HepG2 (cell line): ENCODE measurements around the gene PFN2. TPM values are rescaled to one million over a fixed set of nuclear protein-coding genes. Genes with fewer than 3 reads are reported as not detected.
A peak's percentile ranks its signal among the peaks of the same experiment; 100 is the strongest.

ENCODE experiments used
- ATAC-seq: fragments of 200-7000 bp; cut with Tn5 transposase; 3 replicates; pipeline ENCODE4 v1.9.1; 2020; ENCODE audit warnings: mild to moderate bottlenecking, moderate library complexity
- BruUV-seq: library from RNA; stranded (reverse); fragments of 400-500 nt; replicated peaks from 2 replicates; lab custom pipeline; 2021; lab: Mats Ljungman, UMichigan
- CTCF ChIA-PET: fragments of 300-600 bp; formaldehyde crosslinking; extraction: SDS; loops from one replicate; lab custom pipeline; 2021; ENCODE audit warnings: low total read pairs, inconsistent platforms, low intra/inter-chr PET ratio; lab: Yijun Ruan, JAX
- POLR2A ChIA-PET: fragments of 350-600 bp; sonication (Branson Sonifier 250); formaldehyde crosslinking; loops from one replicate; lab custom pipeline; 2020; ENCODE audit warnings: antibody characterized with exemption, inconsistent platforms; lab: Yijun Ruan, JAX
- DNase-seq: peaks from one replicate; pipeline ENCODE4 v3.0.0-alpha.2; 2015; ENCODE audit warnings: low spot score
- FAIRE-seq: peaks from 3 replicates; lab custom pipeline; 2011; peaks lifted over from hg19 to GRCh38; lab: Jason Lieb, UNC
- H2AFZ ChIP-seq: one replicate; pipeline ENCODE4 v1.6.1; 2011; ENCODE audit warnings: low read length, inconsistent platforms
- H3K27ac ChIP-seq: fragments of 300-600 bp; 3 replicates; pipeline ENCODE4 v1.8.0; 2011; ENCODE audit warnings: mixed run types, mild to moderate bottlenecking, mixed read lengths, low read length, inconsistent platforms; ENCODE audit not compliant: insufficient read depth; ENCODE audit errors: extremely low read length
- H3K27me3 ChIP-seq, 2 experiments: fragments of 200-600 bp in 1 of 2; 2 replicates in 1 of 2; 3 replicates in 1 of 2; pipeline versions ENCODE4 v1.6.0 to v1.8.0; 2011; ENCODE audit warnings: low read length in 2 of 2, mild to moderate bottlenecking in 2 of 2, moderate library complexity in 2 of 2, inconsistent platforms in 1 of 2; ENCODE audit not compliant: insufficient read depth in 2 of 2, control insufficient read depth in 1 of 2
- H3K36me3 ChIP-seq, 2 experiments: fragments of 200-600 bp in 1 of 2; replicated peaks in 1 of 2; 2 replicates in 1 of 2; 3 replicates in 1 of 2; pipeline versions ENCODE4 v1.5.1 to v1.8.0; 2011; ENCODE audit warnings: low read length in 2 of 2, inconsistent platforms in 1 of 2; ENCODE audit not compliant: insufficient read depth in 2 of 2, control insufficient read depth in 1 of 2
- H3K4me1 ChIP-seq: 2 replicates; pipeline ENCODE4 v1.5.1; 2012; ENCODE audit warnings: low read length, inconsistent platforms; ENCODE audit not compliant: insufficient read depth
- H3K4me2 ChIP-seq: 2 replicates; pipeline ENCODE4 v1.6.0; 2011; ENCODE audit warnings: low read depth, low read length, inconsistent platforms
- H3K4me3 ChIP-seq, 3 experiments: fragments of 200-600 bp in 1 of 3; sonication (generic), shearing (Covaris generic) in 1 of 3; replicated peaks in 1 of 3; 2 replicates each; pipeline ENCODE4 v1.5.1; 2011 to 2016; ENCODE audit warnings: low read length in 3 of 3, inconsistent platforms in 2 of 3, low read depth in 2 of 3, mild to moderate bottlenecking in 2 of 3, control low read depth in 1 of 3, mixed read lengths in 1 of 3; ENCODE audit not compliant: insufficient read depth in 1 of 3
- H3K79me2 ChIP-seq: one replicate; pipeline ENCODE4 v1.6.1; 2011; ENCODE audit warnings: low read length, inconsistent platforms; ENCODE audit not compliant: insufficient read depth
- H3K9ac ChIP-seq: 2 replicates; pipeline ENCODE4 v1.6.0; 2011; ENCODE audit warnings: mild to moderate bottlenecking, low read depth, low read length, inconsistent platforms; ENCODE audit not compliant: insufficient read depth
- H3K9me3 ChIP-seq: 2 replicates; pipeline ENCODE4 v1.5.1; 2012; ENCODE audit warnings: mild to moderate bottlenecking, low read length
- H4K20me1 ChIP-seq: 2 replicates; pipeline ENCODE4 v1.6.0; 2011; ENCODE audit warnings: inconsistent platforms, mild to moderate bottlenecking, low read length, moderate library complexity; ENCODE audit not compliant: insufficient read depth
- CBX5 ChIP-seq: sonication (generic); formaldehyde crosslinking; IDR thresholded peaks from 2 replicates; pipeline ENCODE4 v1.4.0; 2020; ENCODE audit warnings: missing genetic modification reagents, borderline replicate concordance
- FOXA1 ChIP-seq, 2 experiments: fragments of 450-650 bp in 1 of 2; sonication (generic) in 1 of 2; formaldehyde crosslinking in 1 of 2; IDR thresholded peaks; 2 replicates each; pipeline versions ENCODE4 v1.4.0 to v1.6.1; 2016 to 2020; ENCODE audit warnings: missing genetic modification reagents in 1 of 2
- GATAD2A ChIP-seq: IDR thresholded peaks from 2 replicates; pipeline ENCODE4 v1.6.1; 2016
- GLI4 ChIP-seq: sonication (generic); formaldehyde crosslinking; IDR thresholded peaks from 2 replicates; pipeline ENCODE4 v1.5.1; 2020; ENCODE audit warnings: missing genetic modification reagents, mild to moderate bottlenecking, moderate library complexity, borderline replicate concordance
- HIVEP1 ChIP-seq: sonication (generic); formaldehyde crosslinking; IDR thresholded peaks from 2 replicates; pipeline ENCODE4 v1.4.0; 2020; ENCODE audit warnings: mild to moderate bottlenecking, missing genetic modification reagents
- MLLT10 ChIP-seq: sonication (generic); formaldehyde crosslinking; IDR thresholded peaks from 2 replicates; pipeline ENCODE4 v1.4.0; 2020; ENCODE audit warnings: missing genetic modification reagents
- MZF1 ChIP-seq: sonication (generic); formaldehyde crosslinking; IDR thresholded peaks from 2 replicates; pipeline ENCODE4 v1.8.1; 2023; ENCODE audit warnings: mild to moderate bottlenecking, missing genetic modification reagents, borderline replicate concordance
- NFYC ChIP-seq: IDR thresholded peaks from 2 replicates; pipeline ENCODE4 v1.6.1; 2016; ENCODE audit warnings: missing genetic modification reagents, missing compliant biosample characterization
- NR2F2 ChIP-seq: IDR thresholded peaks from 2 replicates; pipeline ENCODE4 v1.6.1; 2012; ENCODE audit warnings: low read depth, inconsistent platforms, borderline replicate concordance
- PRMT3 ChIP-seq: sonication (generic); formaldehyde crosslinking; IDR thresholded peaks from 2 replicates; pipeline ENCODE4 v1.8.1; 2022; ENCODE audit warnings: low read depth, mild to moderate bottlenecking, moderate library complexity, missing genetic modification reagents, borderline replicate concordance
- RBFOX2 ChIP-seq: fragments of 200-400 bp; formaldehyde crosslinking; IDR thresholded peaks from 2 replicates; pipeline ENCODE4 v1.6.1; 2017; ENCODE audit warnings: low read depth, mild to moderate bottlenecking, low read length
- TOE1 ChIP-seq: sonication (generic); formaldehyde crosslinking; IDR thresholded peaks from 2 replicates; pipeline ENCODE4 v1.4.0; 2020; ENCODE audit warnings: mild to moderate bottlenecking, missing genetic modification reagents
- ZNF317 ChIP-seq: sonication (generic); formaldehyde crosslinking; IDR thresholded peaks from 2 replicates; pipeline ENCODE4 v1.5.0; 2020; ENCODE audit warnings: mild to moderate bottlenecking, missing genetic modification reagents
- ZNF598 ChIP-seq: sonication (generic); formaldehyde crosslinking; IDR thresholded peaks from 2 replicates; pipeline ENCODE4 v1.5.1; 2020; ENCODE audit warnings: mild to moderate bottlenecking, missing genetic modification reagents, borderline replicate concordance
- WGBS: methylation state at CpG from one replicate; pipeline ENCODE4 v1.1.6; 2017; ENCODE audit warnings: low lambda C conversion rate; 5-methylcytosine and 5-hydroxymethylcytosine counted together
- in situ Hi-C: cut with HindIII; loops from 2 replicates; pipeline ENCODE4 v1.10.0; 2017; ENCODE audit warnings: low pct_unique_long_range_greater_than_20kb; ENCODE audit not compliant: extremely low pct_ligation_motif_present
- intact Hi-C: fragments of 100-400 bp; cut with micrococcal nuclease; formaldehyde crosslinking; loops from one replicate; pipeline ENCODE4 v1.10.0; 2022; ENCODE audit not compliant: unreplicated experiment
- polyA plus RNA-seq, 8 experiments: library from polyadenylated mRNA; depleted of rRNA in 3 of 8; stranded (reverse) in 7 of 8; unstranded in 1 of 8; fragments of >200 nt; fragmentation: Illumina TruSeq in 4 of 8; extraction: Trizol in 4 of 8; gene quantifications; 2 replicates each; pipeline versions ENCODE4 v1.2.1 to v1.2.3, GENCODE V29; 2011 to 2016; ENCODE audit warnings: low read depth in 4 of 8, missing spikeins in 1 of 8, mixed read lengths in 1 of 8; ENCODE audit not compliant: insufficient read depth in 1 of 8
- total RNA-seq, 5 experiments: library from RNA; depleted of rRNA; stranded (reverse); fragments of >200 nt; fragmentation: Illumina TruSeq; extraction: Trizol; gene quantifications; 2 replicates each; pipeline ENCODE4 v1.2.3, GENCODE V29; 2016; ENCODE audit warnings: low read depth in 1 of 5
- TF ChIP-seq, protein P1 (sequence below): sonication (generic); formaldehyde crosslinking; IDR thresholded peaks from 2 replicates; pipeline ENCODE4 v1.5.0; 2020; ENCODE audit warnings: mild to moderate bottlenecking, missing genetic modification reagents
- TF ChIP-seq, protein P2 (sequence below): IDR thresholded peaks from 2 replicates; pipeline ENCODE4 v1.6.1; 2016; ENCODE audit warnings: missing compliant biosample characterization, missing genetic modification reagents, borderline replicate concordance

PFN2 gene
- total and polyA plus RNA-seq, 2 of the 13 experiments (the other 11 are each of a cell fraction or from before 2014, with no cell fraction given): 57.3 to 150 TPM

DNA sequence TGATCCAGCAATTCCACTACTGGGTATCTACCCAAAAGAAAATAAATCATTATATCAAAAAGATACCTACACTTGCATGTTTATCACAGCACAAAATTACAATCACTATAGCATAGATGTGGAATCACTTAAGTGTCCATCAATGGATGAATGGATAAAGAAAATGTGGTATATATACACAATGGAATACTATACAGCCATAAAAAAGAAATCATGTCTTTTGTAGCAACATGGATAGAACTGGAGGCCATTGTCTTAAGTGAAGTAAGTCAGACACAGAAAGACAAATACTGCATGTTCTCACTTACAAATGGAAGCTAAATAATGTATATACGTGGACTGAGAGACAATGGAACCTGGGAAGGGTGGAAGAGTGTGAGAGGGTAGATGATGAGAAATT is 28.3 kb upstream of the PFN2 start:
- H3K27me3 ChIP-seq: no peaks in the 10 kb centered on the region
- BruUV-seq: no TSS peak

DNA sequence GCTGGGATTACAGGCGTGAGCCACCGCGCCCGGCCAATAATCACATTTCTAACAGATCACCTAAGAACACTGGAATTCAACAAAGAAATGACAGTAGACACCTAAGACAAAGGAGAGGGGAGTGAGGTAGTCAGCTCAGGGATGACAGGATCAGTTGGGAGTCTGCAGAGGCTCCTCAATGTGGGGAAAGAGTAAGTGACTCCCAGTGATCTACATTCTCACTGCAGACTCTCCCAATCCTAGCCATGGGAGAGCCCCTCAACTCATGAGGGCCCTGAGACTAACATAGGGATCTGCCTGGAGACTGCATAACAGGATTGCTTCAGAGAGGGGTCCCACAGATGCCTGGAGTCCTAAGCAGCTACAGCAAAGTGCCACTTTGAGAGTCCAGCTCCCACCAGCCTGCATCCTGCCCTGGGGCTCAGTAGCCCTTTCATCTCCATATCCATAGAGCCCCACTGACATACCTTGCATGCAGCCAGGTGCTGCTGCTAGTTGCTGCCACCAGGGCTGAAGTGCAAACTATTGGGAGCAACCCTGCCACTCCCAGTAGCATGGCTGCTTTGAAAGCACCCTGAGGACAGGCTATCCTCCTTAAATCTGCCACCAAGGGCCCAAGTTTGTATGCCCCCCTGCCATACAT is 21.8 kb upstream of the PFN2 start:
- FAIRE-seq (no peak), ATAC-seq (peak; percentile 72), DNase-seq (no peak)
- no peak overlapping the region for H2AFZ ChIP-seq
- peaks cover 19% of the 10 kb centered on the region for H3K9me3 ChIP-seq
- no peaks in the 10 kb centered on the region for H4K20me1 ChIP-seq
- no peak overlapping the region for H3K9ac ChIP-seq
- in situ Hi-C loops (no loop called here), intact Hi-C loops (no loop called here)
- BruUV-seq: no TSS peak
- H3K4me1 ChIP-seq: peaks cover 5% of the 10 kb centered on the region; the same call in 1 of the 2 replicates
- H3K79me2 ChIP-seq: no peaks in the 10 kb centered on the region
- H3K36me3 ChIP-seq: no peaks in the 10 kb centered on the region
- 81% methylated on average over 4 of the region's 4 CpGs for WGBS
- POLR2A ChIA-PET: no interaction called here
- H3K27me3 ChIP-seq: no peaks in the 10 kb centered on the region; a peak in 1 of 5 replicates
- no peak overlapping the region for H3K4me2 ChIP-seq
- CTCF ChIA-PET: no interaction called here
- H3K4me3 ChIP-seq: no peak overlapping the region
- no peak overlapping the region for H3K27ac ChIP-seq
- no peak for TF ChIP-seq RBFOX2
- no peak for TF ChIP-seq GLI4 (CRISPR knock-in tag)
- no peak for TF ChIP-seq NFYC (CRISPR knock-in tag)
- TF ChIP-seq MZF1: no peak
- TF ChIP-seq, protein P1, sequence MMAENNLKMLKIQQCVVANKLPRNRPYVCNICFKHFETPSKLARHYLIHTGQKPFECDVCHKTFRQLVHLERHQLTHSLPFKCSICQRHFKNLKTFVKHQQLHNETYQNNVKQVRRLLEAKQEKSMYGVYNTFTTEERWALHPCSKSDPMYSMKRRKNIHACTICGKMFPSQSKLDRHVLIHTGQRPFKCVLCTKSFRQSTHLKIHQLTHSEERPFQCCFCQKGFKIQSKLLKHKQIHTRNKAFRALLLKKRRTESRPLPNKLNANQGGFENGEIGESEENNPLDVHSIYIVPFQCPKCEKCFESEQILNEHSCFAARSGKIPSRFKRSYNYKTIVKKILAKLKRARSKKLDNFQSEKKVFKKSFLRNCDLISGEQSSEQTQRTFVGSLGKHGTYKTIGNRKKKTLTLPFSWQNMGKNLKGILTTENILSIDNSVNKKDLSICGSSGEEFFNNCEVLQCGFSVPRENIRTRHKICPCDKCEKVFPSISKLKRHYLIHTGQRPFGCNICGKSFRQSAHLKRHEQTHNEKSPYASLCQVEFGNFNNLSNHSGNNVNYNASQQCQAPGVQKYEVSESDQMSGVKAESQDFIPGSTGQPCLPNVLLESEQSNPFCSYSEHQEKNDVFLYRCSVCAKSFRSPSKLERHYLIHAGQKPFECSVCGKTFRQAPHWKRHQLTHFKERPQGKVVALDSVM (CRISPR knock-in tag): no peak
- no peak for TF ChIP-seq MLLT10
- no peak for TF ChIP-seq FOXA1 (IDR thresholded peaks at IDR 0.05)
- TF ChIP-seq FOXA1 (CRISPR knock-in tag; IDR thresholded peaks at IDR 0.05): no peak
- no peak for TF ChIP-seq HIVEP1 (CRISPR knock-in tag)
- no peak for TF ChIP-seq CBX5 (CRISPR knock-in tag)
- no peak for TF ChIP-seq PRMT3
- TF ChIP-seq, protein P2, sequence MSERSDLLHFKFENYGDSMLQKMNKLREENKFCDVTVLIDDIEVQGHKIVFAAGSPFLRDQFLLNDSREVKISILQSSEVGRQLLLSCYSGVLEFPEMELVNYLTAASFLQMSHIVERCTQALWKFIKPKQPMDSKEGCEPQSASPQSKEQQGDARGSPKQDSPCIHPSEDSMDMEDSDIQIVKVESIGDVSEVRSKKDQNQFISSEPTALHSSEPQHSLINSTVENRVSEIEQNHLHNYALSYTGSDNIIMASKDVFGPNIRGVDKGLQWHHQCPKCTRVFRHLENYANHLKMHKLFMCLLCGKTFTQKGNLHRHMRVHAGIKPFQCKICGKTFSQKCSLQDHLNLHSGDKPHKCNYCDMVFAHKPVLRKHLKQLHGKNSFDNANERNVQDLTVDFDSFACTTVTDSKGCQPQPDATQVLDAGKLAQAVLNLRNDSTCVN (CRISPR knock-in tag): no peak
- no peak for TF ChIP-seq NR2F2
- no peak for TF ChIP-seq TOE1
- TF ChIP-seq GATAD2A (CRISPR knock-in tag): no peak
- no peak for TF ChIP-seq ZNF317 (CRISPR knock-in tag)
- TF ChIP-seq, all 625 proteins: peak for 0

More for the DNA sequence above, 28.3 kb upstream of the PFN2 start:
- Histone ChIP-seq H4K20me1 (no peaks in the 10 kb centered on the region), H3K79me2 (no peaks in the 10 kb centered on the region), H3K36me3 (no peaks in the 10 kb centered on the region), H2AFZ (no peak overlapping the region), H3K4me2 (no peak overlapping the region), H3K4me1 (no peaks in the 10 kb centered on the region), H3K9ac (no peak overlapping the region), H3K4me3 (no peak overlapping the region), H3K9me3 (peaks cover 14% of the 10 kb centered on the region), H3K27ac (no peak overlapping the region)
- TF ChIP-seq ZNF598 (CRISPR knock-in tag): no peak
- DNase-seq (no peak), FAIRE-seq (no peak), ATAC-seq (no peak)
- POLR2A ChIA-PET: no interaction called here
- 52% methylated on average over 1 of the region's 1 CpG for WGBS
- intact Hi-C loops (no loop called here), in situ Hi-C loops (no loop called here)
- CTCF ChIA-PET: no interaction called here
